Ecto neural progenitor cell (in vitro differentiated cells): ENCODE measurements around the gene ZKSCAN8.

Source experiments
- DNase-seq: peaks from one replicate; pipeline ENCODE4 v3.0.0-alpha.2; 2018; ENCODE audit warnings: low spot score

The ZKSCAN8 gene

DNA sequence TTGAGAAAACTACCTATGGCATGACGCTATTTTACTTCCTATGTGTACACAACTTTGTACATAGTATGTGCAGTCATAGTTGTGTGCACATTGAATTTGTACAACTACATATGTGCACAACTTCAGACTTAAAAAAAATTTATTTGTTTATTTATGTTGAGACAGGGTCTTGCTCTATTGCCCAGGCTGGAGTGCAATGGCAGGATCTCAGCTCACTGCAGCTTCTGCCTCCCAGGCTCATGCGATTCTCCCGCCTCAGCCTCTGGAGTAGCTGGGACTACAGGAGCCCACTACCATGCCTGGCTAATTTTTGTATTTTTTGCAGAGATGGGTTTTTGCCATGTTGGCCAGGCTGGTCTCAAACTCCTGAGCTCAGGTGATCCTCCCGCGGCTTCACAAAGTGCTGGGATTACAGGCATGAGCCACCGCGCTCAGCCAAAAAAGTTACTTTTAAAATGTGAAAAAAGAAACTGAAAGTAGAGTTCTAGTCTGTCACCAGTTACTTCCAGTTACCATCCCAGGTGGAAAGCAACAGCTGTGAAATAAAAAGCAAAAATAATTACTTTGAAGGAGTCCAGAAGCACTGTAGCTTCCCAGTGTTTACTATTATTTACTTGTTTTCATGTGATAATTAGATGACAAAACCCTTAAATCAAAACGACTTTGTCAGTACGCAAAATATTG, 1.7 kb upstream of the ZKSCAN8 start:
- no peak for DNase-seq

DNA sequence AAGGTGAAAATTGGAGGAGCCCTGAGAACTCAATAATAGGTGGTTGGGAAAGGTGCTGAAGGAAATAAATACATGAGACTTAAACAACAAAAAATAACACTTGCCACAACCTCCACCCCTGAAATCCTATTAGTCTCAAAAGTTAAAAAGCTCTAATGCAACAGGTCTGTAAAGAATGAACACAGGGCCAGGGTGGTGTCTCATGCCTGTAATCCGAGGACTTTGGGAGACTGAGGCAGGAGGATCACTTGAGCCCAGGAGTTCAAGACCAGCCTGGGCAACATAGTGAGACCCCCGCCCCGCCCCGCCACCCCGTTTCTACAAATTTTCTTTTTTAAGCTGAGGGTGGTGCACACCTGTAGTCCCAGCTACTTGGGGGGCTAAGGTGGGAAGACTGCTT, 1.1 kb upstream of the ZKSCAN8 start:
- DNase-seq = no peak

DNA sequence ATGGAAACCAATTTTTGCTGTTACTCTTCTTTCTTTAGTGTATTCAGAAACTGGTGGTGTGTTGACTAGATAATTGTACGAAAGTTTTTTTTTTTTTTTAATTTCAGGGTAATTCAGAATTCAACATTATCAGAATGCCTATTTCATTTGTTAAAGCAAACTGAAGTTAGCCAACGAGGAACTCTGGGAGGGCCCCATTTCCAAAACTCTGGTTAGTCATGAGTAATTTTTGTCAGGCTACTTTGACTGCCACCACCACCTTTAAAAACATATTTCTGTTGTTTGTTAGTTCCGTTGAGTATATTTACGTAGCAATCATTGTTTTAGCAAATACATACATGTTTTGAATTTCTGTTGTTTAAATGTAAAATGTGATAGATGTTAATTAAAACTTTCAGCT, 763 bp downstream of the ZKSCAN8 start:
- no peak for DNase-seq

DNA sequence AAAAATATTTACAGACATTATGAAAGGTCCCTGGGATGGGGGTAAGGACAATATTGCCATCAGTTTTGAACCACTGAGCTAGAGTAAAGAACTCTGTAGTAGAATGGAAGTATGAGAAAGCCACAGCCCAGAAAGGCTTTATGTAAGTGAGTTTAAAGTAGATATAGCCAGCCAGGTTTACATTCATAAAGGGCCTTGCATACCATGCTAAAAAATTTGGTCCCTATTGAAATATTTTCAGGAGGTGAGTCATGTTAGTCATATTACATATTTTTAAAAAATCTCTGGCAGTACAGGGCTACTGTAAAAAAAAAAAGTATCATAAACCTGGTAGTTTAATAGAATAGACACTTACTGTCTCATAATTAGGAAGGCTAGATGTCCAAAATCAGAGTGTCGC, 3.5 kb downstream of the ZKSCAN8 start:
- DNase-seq = no peak

DNA sequence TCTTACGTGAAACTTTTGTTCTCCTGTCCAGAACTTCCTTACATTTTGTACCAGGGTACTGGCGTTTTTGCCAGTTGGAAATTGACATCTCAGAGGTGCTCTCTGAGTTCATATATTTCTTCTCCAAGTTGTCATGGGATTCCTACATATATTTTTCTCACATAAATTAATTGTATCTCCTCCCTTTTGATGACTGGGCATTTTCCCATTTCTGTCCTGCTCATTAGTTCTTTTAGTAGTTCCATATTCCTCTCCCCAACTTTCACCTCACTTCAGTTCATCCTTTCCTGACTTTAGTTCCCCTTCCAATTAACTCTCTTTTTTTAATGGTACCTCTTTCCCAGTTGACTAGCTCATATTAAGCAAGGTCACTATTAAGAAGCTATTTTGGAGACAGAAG, 10.8 kb downstream of the ZKSCAN8 start:
- DNase-seq = no peak

DNA sequence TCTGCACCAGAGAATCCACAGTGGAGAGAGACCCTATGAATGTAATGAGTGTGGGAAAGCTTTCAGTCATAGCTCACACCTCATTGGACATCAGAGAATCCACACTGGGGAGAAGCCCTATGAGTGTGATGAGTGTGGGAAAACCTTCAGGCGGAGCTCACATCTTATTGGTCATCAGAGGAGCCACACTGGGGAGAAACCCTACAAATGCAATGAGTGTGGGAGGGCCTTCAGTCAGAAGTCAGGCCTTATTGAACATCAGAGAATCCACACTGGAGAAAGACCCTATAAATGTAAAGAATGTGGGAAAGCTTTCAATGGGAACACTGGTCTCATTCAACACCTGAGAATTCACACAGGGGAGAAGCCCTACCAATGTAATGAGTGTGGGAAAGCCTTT, 11.9 kb downstream of the ZKSCAN8 start:
- DNase-seq = no peak

DNA sequence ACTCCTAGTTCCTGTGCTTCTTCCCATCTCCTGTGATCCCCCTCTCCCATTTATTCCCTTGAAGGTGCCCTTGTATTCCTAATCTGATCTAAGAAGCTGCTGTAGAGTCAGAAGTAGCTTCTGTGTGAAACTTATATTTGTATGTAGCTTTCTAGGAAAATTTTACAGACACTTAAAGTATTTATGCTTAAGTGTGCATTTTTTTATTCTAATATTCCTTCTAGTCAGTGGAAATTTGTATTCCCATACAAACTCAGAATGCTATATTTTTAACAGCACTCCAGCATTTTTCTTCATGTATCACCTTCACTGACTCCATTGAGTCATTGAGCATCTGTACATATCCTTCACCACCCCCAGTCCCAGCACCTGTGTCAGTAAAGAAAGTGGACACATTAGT, 12.7 kb downstream of the ZKSCAN8 start:
- no peak for DNase-seq

DNA sequence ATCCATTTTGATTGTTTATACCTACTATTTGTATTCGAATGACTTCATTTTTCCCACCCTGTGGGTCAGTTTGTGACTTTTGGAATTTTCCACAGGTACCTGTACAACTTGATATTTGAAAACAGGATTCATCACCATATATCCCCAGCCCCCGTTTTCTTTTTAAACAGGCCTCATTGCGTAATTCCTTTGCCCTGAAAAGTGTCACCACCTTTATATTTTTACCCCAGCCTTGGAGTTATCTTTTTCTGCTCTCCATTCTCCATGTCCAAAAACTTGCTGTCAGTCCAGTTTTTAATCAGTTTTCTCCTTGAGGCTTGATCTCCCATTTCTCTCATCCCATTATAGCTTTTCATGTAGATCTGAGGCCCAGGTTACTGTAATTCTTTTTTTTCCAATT, 16.6 kb downstream of the ZKSCAN8 start:
- no peak for DNase-seq

DNA sequence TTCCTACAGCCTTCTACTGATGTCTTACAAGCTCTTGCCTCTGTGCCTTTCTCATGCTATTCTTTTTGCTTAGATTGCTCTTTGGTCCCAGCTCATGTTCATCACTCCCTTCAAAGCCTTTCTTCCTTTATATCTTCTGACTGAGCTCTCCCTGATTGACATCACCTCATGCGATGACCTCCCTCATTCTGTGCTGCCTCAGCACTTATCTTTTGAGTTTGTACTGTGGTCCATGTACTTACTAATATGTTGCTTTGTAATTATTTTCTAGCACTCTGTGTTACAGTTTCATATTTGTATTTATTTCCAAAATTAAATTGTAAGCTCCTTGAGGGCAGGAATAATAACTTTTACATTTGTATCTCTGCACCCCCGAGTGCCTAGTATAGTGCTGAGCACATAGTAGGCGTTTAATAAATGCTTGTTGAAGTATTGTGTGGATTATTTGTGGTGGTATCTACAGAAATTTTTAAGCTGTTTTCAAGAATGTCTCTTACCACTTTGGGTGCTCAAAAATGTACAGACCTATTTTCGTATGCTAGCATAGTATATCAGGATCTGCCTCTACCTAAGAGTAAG, 17.4 kb downstream of the ZKSCAN8 start:
- DNase-seq = no peak

DNA sequence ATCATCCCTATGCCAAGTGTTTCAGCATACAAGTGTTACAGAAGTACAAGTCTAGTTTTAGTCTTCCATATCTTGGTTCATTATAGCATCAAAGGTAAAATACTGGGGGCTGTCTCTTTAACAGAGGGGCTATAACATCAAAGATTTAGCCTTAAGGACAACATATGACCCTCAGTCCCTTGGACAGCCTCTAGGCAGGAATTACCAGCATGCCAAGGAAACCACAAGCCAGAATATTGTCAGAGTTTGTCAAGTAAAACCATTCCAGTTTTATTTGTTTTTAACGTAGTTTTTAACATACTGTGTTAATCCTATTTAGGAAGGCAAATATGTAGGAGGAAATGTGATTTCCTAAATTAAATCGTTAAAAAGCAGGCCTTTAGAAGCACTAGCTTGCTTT, 18.6 kb downstream of the ZKSCAN8 start:
- no peak for DNase-seq

DNA sequence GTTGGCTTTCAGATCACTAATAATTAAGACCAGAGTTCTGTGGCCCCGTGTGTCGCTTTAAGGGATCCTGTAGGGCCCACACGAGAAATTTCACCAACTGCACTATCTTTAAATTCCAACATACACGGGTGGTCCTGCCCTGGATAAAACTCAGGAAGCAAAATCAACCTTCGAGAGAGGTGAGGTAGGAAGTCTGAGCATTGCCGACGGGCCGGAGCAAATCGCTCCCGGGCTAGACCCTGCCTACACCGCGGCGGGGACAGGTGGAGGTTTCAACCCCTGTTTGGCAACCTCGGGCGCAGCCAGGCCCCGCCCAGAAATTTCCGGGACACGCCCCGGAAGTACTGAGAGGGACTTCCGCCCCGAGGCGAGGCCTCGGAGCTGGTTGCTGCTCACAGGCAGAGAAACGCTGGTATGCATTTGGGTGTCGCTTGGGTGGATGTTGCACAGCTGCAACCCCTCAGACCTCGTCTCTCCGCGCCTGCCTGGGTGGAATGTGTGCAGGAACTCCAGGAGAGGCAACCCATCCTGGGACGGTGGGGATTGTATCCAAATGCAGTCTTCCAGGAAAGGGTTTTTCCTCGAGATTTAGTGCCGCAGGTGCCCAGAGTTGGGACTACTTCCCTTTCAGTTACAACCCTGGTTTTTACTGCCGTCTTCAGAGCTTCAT, 19.9 kb downstream of the ZKSCAN8 start:
- peak; percentile 79 for DNase-seq

DNA sequence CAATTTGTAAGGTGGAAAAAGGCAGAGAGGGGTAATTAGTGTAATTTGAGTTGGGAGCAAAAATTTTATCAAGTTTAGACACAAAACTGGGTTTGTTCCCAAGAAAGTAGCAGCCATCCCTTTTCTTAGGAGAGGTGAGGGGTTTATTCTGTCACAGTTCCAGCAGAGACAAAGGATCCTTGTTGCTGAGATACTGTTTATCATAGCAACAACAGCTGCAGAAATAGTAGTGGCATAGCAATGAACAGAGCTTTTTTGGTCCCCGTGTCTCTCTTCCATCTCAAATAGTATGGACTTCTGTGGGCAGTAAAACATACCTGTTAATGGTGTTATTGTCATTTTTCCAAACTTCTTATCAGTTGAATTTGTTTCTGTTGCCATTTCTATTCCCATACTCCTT, 23.9 kb downstream of the ZKSCAN8 start:
- no peak for DNase-seq

DNA sequence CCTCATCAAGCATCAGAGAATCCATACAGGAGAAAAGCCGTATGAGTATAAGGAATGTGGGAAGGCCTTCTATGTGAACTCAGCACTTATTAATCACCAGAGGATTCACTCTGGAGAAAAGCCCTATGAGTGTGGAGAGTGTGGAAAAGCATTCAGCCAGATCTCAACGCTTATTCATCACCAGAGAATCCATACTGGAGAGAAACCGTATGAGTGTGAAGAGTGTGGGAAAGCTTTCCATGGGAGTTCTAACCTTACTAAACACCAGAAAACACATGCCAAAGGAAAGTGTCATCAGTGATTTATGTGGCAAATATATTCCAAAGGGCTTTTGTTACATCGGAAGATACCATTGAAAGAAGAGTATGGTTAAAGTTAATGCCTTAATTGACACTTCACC, 25.4 kb downstream of the ZKSCAN8 start:
- DNase-seq = no peak

DNA sequence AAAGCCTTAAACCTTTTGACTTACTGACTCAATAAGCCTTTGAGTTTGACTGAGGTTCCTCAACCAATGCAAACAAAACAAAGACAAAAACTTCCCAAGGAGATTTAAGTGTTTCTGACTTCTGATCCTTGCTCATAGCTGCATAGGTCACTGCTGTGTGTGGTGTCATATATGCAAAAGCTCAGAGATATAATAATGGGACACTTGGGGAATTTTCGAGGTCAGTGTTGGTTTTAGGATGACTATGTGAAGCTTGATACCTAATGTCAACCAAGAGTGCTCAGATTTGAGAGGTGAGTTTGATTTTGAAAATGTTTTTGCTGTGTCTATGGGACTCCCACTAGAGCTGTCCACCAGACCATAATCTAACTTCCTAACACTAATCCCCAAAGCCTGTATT, 26.2 kb downstream of the ZKSCAN8 start:
- no peak for DNase-seq

DNA sequence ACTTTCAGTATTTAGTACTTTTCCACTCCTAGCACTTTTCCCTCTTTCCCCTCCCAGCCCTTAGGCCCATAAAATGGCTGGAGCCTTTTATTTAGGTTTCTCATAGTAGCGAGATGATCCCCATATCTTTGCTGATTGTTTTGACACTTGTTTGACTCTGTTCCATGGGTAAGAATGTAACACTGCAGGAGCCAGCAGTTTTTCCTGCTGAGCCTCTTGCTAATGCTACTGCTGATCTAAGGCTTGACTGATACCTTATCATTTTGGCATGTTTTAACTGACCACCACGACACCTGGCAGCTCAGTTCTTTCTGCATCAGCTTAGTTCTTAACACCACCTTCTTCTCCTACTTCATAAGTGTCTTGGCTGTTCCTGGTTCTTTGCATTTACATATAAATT, 29.6 kb downstream of the ZKSCAN8 start:
- no peak for DNase-seq

DNA sequence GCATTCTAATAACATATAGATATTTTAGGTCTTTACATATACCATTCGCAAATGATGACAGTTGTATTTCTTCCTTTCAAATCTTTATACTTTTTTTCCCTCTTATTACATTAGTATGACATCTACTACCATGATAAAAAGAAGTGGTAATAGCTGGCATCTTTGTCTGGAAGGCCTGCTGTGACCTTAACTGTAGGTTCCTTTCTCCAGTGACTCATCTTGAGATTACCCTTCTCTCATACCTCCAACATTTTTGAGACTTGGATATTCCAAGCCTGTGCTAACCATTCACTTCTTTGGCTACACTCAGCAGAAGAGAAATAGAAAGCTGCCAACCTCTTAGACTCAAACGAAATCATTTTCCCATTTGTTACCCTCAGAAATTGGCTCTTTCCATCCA, 30.3 kb downstream of the ZKSCAN8 start:
- DNase-seq = no peak

DNA sequence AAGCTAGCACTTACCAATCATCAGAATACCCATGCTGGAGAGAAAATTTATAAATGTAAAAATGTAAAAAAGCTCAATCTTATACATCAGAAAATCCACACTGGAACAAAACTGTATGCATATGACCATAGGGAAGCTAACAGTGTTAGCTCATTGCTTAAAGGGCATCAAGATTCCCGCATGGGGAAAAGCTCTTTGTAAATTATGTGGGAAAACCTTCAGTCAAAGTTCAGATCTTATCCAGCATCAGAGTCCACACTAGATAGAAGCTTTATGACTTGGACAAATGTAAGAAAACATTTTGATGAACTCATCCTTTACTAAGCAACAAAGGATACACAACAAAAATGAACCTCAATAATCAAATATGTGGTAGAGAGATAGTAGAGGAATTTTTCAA, 34.7 kb downstream of the ZKSCAN8 start:
- no peak for DNase-seq

DNA sequence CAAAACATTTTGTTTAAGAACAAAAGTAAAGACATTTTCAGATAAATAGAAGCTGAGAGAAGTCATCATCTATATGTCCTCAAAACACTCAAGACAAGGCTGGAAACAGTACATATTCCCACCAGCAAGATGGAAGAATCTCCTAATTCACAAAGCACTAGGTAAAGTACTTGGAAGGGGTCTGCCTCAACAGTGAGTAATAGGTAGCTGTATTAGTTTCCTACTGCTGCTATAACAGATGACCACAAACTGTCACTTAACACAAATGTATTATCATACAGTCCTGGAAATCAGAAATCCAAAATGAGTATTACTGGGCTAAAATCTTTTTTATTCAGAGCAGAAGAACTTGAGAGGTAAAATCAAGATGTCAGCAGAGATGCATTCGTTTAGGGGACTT, 40.6 kb downstream of the ZKSCAN8 start:
- DNase-seq = no peak

DNA sequence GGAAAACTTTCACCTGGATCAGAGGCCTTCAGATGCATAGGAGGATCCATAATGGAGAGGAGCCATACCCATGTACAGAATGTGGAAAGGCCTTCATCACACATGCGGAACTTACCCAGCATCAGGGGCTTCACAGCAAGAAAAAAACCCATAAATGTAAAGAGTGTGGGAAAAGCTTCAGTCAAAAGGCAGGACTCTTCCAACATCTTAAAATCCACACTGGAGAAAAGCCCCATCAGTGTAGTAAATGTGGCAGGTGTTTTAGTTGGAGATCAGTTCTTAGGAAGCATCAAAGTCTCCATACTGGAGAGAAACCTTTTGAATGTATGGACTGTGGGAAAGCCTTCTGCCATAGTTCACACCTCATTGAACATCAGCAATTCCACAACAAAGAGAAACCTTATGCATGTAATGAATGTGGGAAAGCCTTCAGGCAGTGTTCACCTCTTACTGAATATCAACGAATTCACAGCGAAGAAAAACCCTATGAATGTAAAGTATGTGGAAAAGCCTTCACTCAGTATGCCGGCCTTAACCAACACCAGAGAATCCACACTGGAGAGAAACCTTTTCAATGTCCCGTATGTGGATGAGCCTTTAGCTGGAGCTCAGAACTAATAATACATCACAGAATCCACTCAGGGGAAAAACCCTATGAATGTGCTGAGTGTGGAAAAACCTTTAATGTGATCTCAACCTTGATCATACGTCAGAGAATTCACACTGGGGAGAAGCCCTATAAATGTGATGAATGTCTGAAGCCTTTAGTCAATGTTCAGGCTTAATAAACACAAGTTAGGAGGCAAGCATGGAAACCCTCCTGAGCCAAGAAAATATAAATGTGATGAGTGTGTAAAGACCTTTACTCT, 46.7 kb downstream of the ZKSCAN8 start:
- no peak for DNase-seq

DNA sequence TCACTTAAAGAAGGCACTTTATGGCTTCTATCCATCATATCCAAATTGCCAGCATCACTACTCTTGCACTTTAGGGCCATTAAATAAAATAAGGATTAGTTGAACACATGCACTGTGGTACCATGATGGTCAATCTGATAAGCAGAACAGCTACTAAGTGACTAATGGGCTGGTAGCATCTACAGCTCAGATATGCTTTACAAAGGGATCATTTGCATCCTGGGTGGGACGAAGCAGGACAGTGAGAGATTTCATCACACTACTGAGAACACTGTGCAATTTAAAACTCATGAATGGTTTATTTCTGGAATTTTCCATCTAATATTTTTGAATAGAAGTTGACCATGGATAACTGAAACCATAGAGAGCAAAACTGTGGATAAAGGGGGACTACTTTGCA, 58.3 kb downstream of the ZKSCAN8 start:
- no peak for DNase-seq

DNA sequence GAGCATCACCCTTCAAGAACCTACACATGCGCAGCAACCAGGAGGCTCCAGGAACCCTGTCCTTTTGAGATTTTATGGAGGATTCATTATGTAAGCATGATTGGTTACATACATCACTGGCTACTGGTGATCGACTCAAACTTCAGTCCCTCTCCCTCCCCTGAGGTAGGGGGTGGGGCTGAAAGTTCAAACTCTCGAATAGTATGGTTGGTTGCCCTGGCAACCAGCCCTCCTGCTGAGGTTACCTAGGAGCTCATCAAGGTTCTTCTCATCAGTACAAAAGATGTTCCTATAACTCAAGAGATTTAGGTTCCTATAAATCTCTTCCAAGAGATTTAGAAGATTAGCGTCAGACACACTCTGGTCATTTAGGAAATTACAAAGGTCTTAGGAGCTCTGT, 61.5 kb downstream of the ZKSCAN8 start:
- no peak for DNase-seq

DNA sequence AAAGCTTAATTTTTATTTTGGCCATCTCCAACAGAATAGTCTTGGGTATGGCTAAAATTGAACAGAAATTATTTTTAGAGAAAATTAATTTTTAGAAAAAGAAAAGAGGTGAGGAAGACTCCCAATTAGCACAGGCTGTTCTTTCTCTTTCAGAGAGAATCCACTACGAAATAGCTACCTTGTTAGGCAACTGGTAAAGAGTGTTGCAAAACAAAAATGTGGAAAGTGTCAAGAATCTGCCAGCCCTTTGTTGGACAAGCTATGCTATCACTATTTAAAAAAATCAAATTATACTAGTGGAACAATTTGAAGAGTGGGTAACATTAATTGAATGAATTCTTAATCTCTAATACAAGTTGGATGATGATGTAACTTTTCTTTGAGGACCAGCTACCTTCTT, 64.2 kb downstream of the ZKSCAN8 start:
- DNase-seq = no peak

DNA sequence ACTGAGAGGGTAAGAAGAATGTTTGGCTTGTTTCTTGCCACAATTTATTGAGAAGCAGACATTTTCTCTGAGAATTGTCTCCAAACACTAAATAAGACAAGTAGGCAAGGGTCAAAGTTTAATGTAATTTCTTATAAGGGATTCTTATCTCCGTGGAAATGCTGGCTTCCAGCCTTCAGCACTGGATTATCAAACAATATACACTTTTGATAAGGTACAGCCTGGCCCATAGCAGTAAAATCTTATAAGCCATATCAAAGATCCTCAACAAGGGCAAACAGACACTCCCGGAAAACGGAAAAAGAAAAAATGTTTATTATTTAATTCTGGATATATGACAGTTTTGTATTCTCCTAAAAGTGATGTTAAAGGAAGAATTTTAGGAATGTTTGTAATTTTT, 64.8 kb downstream of the ZKSCAN8 start:
- DNase-seq = no peak
